OCI-M2 (cell line): ENCODE measurements around the gene ZCCHC14.

Experiments
- DNase-seq: peaks from one replicate; lab custom pipeline; 2025; ENCODE audit not compliant: unreplicated experiment; lab: John Stamatoyannopoulos, UW

ZCCHC14 gene

GRCh38 chr16:87492721-87493607, at the start of gene ZCCHC14:
Gene ZCCHC14, minus strand, starts transcription at chr16:87493024. Its CDS starts 786 bp downstream, at chr16:87492238.
- DNase-seq, result peak; percentile 62

- DNase-seq, result no peak
Measured at GRCh38 chr16:87541872-87542234, 49.0 kb upstream of the ZCCHC14 start.

- DNase-seq, result no peak
Measured at GRCh38 chr16:87541147-87541871, 48.5 kb upstream of the ZCCHC14 start.

- DNase-seq, result no peak
Measured at GRCh38 chr16:87540897-87541146, 48.0 kb upstream of the ZCCHC14 start.

- DNase-seq, result no peak
Measured at GRCh38 chr16:87540072-87540896, 47.5 kb upstream of the ZCCHC14 start.

GRCh38 chr16:87539113-87539512, 46.3 kb upstream of the ZCCHC14 start:
- no peak for DNase-seq

GRCh38 chr16:87538594-87538993, 45.8 kb upstream of the ZCCHC14 start:
- DNase-seq, result no peak

GRCh38 chr16:87538160-87538559, 45.3 kb upstream of the ZCCHC14 start:
- no peak for DNase-seq

GRCh38 chr16:87536795-87537142, 43.9 kb upstream of the ZCCHC14 start:
- no peak for DNase-seq

GRCh38 chr16:87535855-87536794, 43.3 kb upstream of the ZCCHC14 start:
- DNase-seq, result no peak

- DNase-seq, result no peak
Measured at GRCh38 chr16:87535457-87535854, 42.6 kb upstream of the ZCCHC14 start.

- no peak for DNase-seq
Measured at GRCh38 chr16:87534751-87535150, 41.9 kb upstream of the ZCCHC14 start.

GRCh38 chr16:87534030-87534653, 41.3 kb upstream of the ZCCHC14 start:
- DNase-seq, result no peak

GRCh38 chr16:87533061-87533460, 40.2 kb upstream of the ZCCHC14 start:
- DNase-seq, result no peak

- DNase-seq, result no peak
Measured at GRCh38 chr16:87531418-87531817, 38.6 kb upstream of the ZCCHC14 start.

GRCh38 chr16:87528690-87529579, 36.1 kb upstream of the ZCCHC14 start:
- no peak for DNase-seq

- DNase-seq, result no peak
Measured at GRCh38 chr16:87527055-87527724, 34.4 kb upstream of the ZCCHC14 start.

GRCh38 chr16:87526238-87526947, 33.6 kb upstream of the ZCCHC14 start:
- DNase-seq, result no peak
